ENCODE results near the gene RIPK3.

GRCh38 chr14:24353559-24354481 lies 14.0 kb upstream of the RIPK3 start:
- TF ChIP-seq CTCF (IDR thresholded peaks at IDR 0.05; ENCODE audit: low read length) (no peak), EZH2 (optimal IDR thresholded peaks at IDR 0.05; ENCODE audit: low read depth, low read length) (no peak)
